Lower leg skin (tissue), 4 donors: ENCODE measurements around the gene BNIP5. TPM values are rescaled to one million over a fixed set of nuclear protein-coding genes. Genes with fewer than 3 reads are reported as not detected.

ENCODE experiments used
- DNase-seq, 2 donors: peaks; one replicate each; pipeline ENCODE4 v3.0.0-alpha.2; 2019; ENCODE audit warnings: low spot score in 2 of 2
- H3K4me3 ChIP-seq: fragments of 200-600 bp; sonication (generic); 2 replicates; pipeline ENCODE4 v1.5.1; 2017; ENCODE audit warnings: mild to moderate bottlenecking, low read depth; ENCODE audit not compliant: poor library complexity, severe bottlenecking
- POLR2A ChIP-seq, 2 donors: fragments of 450-650 bp; IDR thresholded peaks; one replicate each; pipeline ENCODE4 v1.6.1; 2016 to 2017; ENCODE audit warnings: antibody characterized with exemption in 2 of 2, mild to moderate bottlenecking in 1 of 2, moderate library complexity in 1 of 2
- WGBS, 2 donors: methylation state at CpG; one replicate each; pipeline ENCODE4 v1.1.5; 2018; 5-methylcytosine and 5-hydroxymethylcytosine counted together
- intact Hi-C: fragments of 100-400 bp; cut with DNase I; formaldehyde crosslinking; loops from one replicate; pipeline ENCODE4 v1.15.0; 2023; ENCODE audit warnings: low total_unique reads
- total RNA-seq, 4 donors: library from RNA; depleted of rRNA; stranded (reverse); fragments of >200 nt; gene quantifications; one replicate each; pipeline ENCODE4 v1.1.0, GENCODE V29; 2016
- TF ChIP-seq, protein P1 (sequence below), 3 donors: fragments of 450-650 bp; IDR thresholded peaks; one replicate each; pipeline ENCODE4 v1.5.1; 2016; ENCODE audit warnings: antibody characterized with exemption in 3 of 3, mild to moderate bottlenecking in 3 of 3, moderate library complexity in 2 of 3

The BNIP5 gene
- total RNA-seq, 4 donors from 2014 or later: not detected

DNA sequence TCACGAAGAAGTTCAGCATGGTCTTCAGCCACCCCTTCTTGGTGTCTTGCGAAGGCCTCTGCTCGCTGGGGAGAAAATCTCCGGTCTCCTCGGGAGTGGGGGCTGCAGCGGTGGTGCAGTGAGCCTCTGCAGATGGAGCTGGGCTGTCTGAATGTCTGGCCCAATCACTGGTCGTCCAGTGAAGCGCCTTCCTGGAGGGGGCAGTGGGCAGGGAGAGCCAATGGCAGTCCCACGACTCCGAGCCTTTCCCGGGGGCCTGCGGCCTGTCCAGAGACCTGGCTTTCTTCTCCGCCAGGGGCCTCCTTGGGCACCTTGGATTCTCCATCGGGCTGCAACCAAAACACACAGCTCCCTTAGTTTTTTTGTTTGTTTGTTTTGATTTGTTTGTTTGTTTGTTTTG lies 6.3 kb downstream of the BNIP5 start:
- TF ChIP-seq POLR2A (IDR thresholded peaks at IDR 0.05): no peak
- TF ChIP-seq, protein P1, sequence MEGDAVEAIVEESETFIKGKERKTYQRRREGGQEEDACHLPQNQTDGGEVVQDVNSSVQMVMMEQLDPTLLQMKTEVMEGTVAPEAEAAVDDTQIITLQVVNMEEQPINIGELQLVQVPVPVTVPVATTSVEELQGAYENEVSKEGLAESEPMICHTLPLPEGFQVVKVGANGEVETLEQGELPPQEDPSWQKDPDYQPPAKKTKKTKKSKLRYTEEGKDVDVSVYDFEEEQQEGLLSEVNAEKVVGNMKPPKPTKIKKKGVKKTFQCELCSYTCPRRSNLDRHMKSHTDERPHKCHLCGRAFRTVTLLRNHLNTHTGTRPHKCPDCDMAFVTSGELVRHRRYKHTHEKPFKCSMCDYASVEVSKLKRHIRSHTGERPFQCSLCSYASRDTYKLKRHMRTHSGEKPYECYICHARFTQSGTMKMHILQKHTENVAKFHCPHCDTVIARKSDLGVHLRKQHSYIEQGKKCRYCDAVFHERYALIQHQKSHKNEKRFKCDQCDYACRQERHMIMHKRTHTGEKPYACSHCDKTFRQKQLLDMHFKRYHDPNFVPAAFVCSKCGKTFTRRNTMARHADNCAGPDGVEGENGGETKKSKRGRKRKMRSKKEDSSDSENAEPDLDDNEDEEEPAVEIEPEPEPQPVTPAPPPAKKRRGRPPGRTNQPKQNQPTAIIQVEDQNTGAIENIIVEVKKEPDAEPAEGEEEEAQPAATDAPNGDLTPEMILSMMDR (IDR thresholded peaks at IDR 0.05): no peak
- 90 to 91% methylated on average over 14 of the region's 14 CpGs for WGBS, 2 donors
- no peak overlapping the region for H3K4me3 ChIP-seq
- intact Hi-C loops: no loop called here
- DNase-seq: no peak

DNA sequence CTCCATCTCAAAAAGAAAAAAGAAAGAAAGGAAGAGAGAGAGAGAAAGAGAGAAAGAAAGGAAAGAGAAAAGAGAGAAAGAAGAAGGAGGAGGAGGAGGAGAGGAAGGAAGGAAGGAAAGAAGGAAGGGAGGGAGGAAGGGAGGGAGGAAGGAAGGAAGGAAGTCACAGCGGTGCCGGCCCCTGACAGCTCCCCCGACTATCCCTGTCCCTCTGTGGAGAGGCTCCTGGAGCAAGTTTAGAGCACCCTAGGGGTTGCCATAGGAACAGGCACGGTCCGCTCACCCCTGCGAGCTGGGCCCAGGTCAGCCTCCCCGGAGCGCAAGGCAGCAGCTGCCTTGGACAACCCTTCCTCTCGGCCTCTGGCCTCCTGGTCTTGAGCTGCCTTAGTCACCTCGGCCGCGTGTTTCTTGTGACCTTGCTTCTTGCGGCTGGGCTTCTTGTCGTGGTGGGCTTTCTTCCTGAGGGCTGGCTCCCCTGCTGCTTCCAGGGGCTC lies 6.8 kb downstream of the BNIP5 start:
- TF ChIP-seq, protein P1 (IDR thresholded peaks at IDR 0.05): no peak
- no peak for TF ChIP-seq POLR2A (IDR thresholded peaks at IDR 0.05)
- intact Hi-C loops: no loop called here
- H3K4me3 ChIP-seq: no peak overlapping the region
- WGBS, 2 donors: 82 to 83% methylated on average over 14 of the region's 14 CpGs
- DNase-seq: no peak

DNA sequence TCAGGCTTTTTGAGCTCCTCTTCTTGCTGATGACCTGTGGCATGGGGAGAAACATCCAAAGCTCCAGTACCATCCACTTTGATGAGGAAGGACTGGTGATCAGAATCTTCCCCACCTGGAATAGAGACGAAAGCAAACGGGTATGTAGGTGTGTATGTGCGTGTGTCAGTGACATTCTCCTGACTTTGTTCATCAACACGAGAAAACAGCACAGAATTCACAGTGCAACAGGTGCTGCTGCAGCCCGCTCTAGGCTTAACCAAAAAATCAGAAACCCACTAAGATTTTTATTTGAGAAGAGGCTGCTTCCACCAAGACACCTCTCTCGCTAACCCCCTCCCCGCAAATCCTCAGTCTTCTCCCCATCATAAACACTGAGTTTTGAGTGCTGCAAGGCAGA lies 8.1 kb downstream of the BNIP5 start:
- no peak overlapping the region for H3K4me3 ChIP-seq
- no peak for DNase-seq
- 85 to 90% methylated on average over 7 of the region's 7 CpGs for WGBS, 2 donors
- intact Hi-C loops: no loop called here
- no peak for TF ChIP-seq POLR2A (IDR thresholded peaks at IDR 0.05)
- TF ChIP-seq, protein P1 (IDR thresholded peaks at IDR 0.05): no peak

DNA sequence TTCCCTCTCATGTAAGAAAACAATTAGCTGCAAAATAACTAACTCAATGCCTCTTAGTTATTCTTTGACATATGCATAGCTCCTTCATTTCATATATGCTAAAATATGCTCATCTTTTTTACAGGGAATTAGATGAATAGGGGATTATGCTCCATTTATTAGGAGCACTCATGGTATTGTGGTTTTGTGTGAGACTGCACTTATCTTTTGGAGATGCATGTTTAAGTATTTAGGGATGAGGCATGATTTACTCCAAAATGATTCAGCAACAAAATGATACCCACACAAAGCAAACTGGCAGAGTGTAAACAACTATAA lies 8.8 kb downstream of the BNIP5 start:
- intact Hi-C loops: no loop called here
- no peak for DNase-seq
- H3K4me3 ChIP-seq: no peak overlapping the region
- TF ChIP-seq, protein P1 (IDR thresholded peaks at IDR 0.05): no peak
- no peak for TF ChIP-seq POLR2A (IDR thresholded peaks at IDR 0.05)

DNA sequence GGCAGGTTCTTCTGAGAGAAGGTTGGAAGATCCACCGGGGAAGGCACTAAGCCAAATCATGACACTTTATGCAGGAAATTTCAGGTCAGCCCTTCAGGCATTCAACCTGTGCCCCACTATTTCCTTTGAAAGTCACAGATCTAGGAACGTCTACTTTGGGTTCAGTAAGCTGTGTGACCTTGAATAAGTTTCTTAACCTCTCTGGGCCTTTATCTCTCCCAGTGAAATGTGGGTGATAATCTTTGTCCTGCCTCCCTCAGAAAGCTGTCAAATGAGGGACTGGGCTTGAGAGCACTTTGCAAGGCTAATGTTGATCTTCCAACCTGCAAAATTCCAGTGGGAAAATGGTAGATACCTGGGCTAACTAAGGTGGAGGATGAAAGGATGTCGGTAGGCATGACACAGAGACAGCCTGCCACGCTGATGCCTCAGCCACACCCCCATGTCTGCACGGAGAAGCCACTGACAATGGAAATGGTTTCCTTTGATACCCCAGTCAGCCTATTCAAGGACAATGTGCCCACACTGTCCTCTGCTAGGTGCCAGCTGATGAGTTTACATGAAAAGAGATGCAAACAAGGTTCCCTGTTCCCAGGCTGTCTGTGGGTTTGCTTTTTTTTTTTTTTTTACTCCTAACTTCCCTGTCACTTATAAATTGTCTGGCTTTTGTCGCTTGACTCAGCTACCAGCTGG lies 9.3 kb downstream of the BNIP5 start:
- no peak overlapping the region for H3K4me3 ChIP-seq
- 34 to 39% methylated on average over 6 of the region's 6 CpGs for WGBS, 2 donors
- intact Hi-C loops: no loop called here
- TF ChIP-seq, protein P1 (IDR thresholded peaks at IDR 0.05): no peak
- no peak for TF ChIP-seq POLR2A (IDR thresholded peaks at IDR 0.05)
- DNase-seq: no peak
